ENCODE results near the gene METTL3. TPM values are rescaled to one million over a fixed set of nuclear protein-coding genes. Genes with fewer than 3 reads are reported as not detected.

METTL3 gene
- total RNA-seq, 6 experiments from 2014 or later, result 28.8 to 37.5 (median 30.3) TPM

DNA sequence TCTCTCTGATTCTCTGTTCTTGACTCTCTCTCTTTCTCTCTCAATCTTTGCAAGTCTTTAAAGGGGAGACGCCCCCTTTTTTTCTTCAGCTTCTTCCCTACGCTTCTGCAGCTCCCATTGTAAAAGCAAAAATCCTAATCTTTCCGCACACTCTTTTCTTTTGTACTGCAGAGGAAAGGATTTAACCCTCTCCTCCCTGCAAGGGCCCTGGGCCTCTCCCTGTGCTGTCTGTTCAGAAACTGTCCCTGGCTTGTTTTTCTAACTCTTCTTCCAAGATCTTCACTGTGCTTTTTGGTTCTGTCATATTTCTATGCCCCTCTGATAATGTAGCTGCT, 25.9 kb upstream of the METTL3 start:
- no peaks in the 10 kb centered on the region for H3K9me3 Mint-ChIP-seq
- no peak overlapping the region for H3K27ac Mint-ChIP-seq
- no peak overlapping the region for H3K4me3 Mint-ChIP-seq
- peaks cover 33% of the 10 kb centered on the region for H3K27me3 Mint-ChIP-seq (ENCODE audit: insufficient read depth)
- no peak for DNase-seq
- TF ChIP-seq, protein P1, sequence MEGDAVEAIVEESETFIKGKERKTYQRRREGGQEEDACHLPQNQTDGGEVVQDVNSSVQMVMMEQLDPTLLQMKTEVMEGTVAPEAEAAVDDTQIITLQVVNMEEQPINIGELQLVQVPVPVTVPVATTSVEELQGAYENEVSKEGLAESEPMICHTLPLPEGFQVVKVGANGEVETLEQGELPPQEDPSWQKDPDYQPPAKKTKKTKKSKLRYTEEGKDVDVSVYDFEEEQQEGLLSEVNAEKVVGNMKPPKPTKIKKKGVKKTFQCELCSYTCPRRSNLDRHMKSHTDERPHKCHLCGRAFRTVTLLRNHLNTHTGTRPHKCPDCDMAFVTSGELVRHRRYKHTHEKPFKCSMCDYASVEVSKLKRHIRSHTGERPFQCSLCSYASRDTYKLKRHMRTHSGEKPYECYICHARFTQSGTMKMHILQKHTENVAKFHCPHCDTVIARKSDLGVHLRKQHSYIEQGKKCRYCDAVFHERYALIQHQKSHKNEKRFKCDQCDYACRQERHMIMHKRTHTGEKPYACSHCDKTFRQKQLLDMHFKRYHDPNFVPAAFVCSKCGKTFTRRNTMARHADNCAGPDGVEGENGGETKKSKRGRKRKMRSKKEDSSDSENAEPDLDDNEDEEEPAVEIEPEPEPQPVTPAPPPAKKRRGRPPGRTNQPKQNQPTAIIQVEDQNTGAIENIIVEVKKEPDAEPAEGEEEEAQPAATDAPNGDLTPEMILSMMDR (IDR thresholded peaks at IDR 0.05), result no peak
- H3K36me3 Mint-ChIP-seq (ENCODE audit: low read depth), result no peaks in the 10 kb centered on the region
- H3K4me1 Mint-ChIP-seq (ENCODE audit: low read depth), result peaks cover 6% of the 10 kb centered on the region; the same call in 1 of the 2 replicates

DNA sequence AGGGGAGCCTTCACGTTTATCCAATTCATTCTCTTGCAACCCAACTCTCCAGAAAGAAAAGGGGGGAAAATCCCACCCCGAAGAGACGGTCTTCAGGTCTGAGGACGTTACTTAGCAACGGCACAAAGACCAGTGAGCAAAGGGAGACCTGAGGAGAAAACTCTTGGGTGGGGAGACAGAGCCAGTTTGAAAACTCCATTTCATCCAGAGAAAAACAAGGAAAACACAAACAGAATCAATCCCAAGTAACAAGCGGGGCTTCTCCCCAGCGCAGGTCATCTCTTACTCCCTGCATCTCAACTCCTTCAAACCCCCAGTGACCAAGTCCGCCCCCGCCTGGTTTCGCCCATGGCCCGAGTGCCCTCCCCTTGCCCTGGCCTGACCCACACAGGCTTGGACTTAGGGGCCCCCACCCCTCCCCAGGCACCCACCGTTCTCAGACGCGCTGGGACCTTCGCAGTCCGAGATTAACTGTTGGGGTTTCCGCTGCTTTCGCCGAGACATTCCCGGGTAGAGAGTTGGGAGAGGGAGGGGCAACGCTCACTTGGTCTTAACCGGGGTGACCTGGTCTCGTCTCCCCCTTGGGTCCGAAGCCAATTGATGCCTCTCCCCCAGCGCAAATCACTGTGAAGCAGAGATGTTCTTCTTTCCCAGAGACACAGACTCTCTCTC, 25.4 kb upstream of the METTL3 start:
- TF ChIP-seq, protein P1 (IDR thresholded peaks at IDR 0.05), result no peak
- Mint-ChIP-seq H3K9me3 (no peaks in the 10 kb centered on the region), H3K4me1 (ENCODE audit: low read depth) (peaks cover 6% of the 10 kb centered on the region; the same call in 1 of the 2 replicates), H3K4me3 (peak overlapping the region; percentile 23; the same call in 1 of the 2 replicates), H3K27me3 (ENCODE audit: insufficient read depth) (peaks cover 38% of the 10 kb centered on the region), H3K27ac (no peak overlapping the region), H3K36me3 (ENCODE audit: low read depth) (no peaks in the 10 kb centered on the region)
- DNase-seq, result no peak

DNA sequence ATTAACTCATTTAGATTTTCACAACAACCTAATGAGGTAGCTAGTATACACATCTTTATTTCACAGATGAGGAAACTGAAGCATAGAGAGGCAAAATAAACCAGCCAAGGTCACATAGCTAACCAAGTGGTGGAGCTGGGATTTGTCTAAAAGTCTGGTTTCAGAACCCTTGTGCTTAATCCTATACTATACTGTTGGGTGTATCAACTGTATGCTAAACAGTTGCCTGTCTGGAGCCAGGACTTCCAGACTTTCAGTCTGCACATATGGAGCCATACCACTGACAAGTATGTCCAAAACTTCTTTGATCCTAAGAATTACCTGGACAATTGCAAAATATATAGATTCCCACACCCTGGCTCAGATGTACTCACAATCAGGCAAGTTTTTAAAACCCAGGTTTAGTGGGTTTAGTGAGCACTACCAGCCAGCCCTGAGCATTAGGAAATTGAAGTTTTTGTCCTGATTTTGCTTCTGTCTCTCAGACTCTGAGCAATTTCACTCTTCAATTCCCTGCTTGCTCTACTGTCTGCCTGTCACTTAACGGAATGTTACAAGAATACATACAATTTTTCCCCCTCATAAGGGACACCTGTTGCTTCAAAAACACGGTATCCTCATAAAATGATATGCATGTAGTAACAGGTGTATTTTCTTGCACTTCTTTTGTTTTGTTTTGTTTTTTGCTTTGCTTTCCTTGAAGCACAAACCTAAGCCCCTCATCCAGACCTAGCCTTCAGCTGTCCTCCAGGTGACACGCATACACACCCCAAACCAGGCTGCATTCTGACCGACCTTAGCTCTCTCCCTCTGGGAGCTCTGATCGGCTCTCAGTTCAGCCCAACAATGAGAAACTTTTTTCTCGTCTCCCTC, 24.6 kb upstream of the METTL3 start:
- TF ChIP-seq, protein P1 (IDR thresholded peaks at IDR 0.05), result no peak
- Mint-ChIP-seq H3K27me3 (ENCODE audit: insufficient read depth) (peaks cover 39% of the 10 kb centered on the region), H3K27ac (no peak overlapping the region), H3K36me3 (ENCODE audit: low read depth) (no peaks in the 10 kb centered on the region), H3K9me3 (no peaks in the 10 kb centered on the region), H3K4me1 (ENCODE audit: low read depth) (peaks cover 6% of the 10 kb centered on the region; the same call in 1 of the 2 replicates), H3K4me3 (no peak overlapping the region)
- DNase-seq, result no peak

DNA sequence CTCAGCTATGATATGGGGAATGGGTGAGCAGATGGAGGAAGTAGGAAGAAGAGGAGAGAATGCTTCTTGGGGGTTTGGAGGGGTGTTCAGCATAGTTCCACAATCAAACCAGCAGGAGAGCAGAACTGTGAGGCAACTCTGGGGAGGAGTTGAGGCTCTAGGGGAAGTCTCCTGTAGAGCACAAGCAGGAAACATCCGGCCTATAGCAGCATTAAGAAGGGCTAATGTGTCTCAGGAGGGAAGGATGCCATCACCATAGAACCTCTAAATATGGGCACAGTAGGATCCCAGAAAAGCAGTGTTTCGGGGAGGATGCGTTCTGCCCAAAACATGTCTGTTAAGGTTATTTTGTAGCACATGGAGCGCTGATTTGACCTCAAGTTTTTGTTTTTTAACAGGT, 23.4 kb upstream of the METTL3 start:
- DNase-seq, result no peak
- Mint-ChIP-seq H3K27ac (no peak overlapping the region), H3K36me3 (ENCODE audit: low read depth) (no peaks in the 10 kb centered on the region), H3K27me3 (ENCODE audit: insufficient read depth) (peaks cover 42% of the 10 kb centered on the region), H3K4me1 (ENCODE audit: low read depth) (peaks cover 6% of the 10 kb centered on the region; the same call in 1 of the 2 replicates), H3K9me3 (no peaks in the 10 kb centered on the region), H3K4me3 (no peak overlapping the region)
- TF ChIP-seq, protein P1 (IDR thresholded peaks at IDR 0.05), result no peak

DNA sequence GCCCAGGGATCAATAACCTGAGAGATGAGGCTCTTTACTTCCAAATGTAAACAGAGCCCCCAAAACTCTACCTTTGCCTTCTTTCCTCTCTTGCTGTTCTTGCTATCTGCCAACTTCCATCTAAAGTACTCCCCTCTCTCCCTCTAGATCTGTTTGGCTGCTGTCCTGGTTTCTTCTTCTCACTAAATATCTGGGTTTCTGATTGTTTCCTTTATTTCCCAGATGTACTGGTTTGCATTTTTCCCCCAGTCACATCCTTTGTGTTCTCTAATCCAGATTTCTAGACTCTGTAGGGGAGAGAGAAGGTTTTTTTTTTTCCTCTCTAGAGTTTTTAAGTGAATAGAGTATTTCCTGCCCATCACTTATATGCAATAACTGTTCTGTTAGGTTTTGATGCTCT, 22.2 kb upstream of the METTL3 start:
- Mint-ChIP-seq H3K4me3 (no peak overlapping the region), H3K27ac (no peak overlapping the region), H3K27me3 (ENCODE audit: insufficient read depth) (peaks cover 41% of the 10 kb centered on the region), H3K4me1 (ENCODE audit: low read depth) (peaks cover 6% of the 10 kb centered on the region; the same call in 1 of the 2 replicates), H3K9me3 (no peaks in the 10 kb centered on the region), H3K36me3 (ENCODE audit: low read depth) (no peaks in the 10 kb centered on the region)
- DNase-seq, result no peak
- TF ChIP-seq, protein P1 (IDR thresholded peaks at IDR 0.05), result no peak

Data from HFFc6 (cell line).